Astrocyte (in vitro differentiated cells and primary cell): ENCODE data around the gene MAF. TPM values are rescaled to one million over a fixed set of nuclear protein-coding genes. Genes with fewer than 3 reads are reported as not detected.
A peak's percentile ranks its signal among the peaks of the same experiment; 100 is the strongest.

Experiments used
- DNase-seq: peaks from one replicate; pipeline ENCODE4 v3.0.0-alpha.2; 2010; ENCODE audit warnings: low read depth
- FAIRE-seq: peaks from 2 replicates; lab custom pipeline; 2011; peaks lifted over from hg19 to GRCh38; lab: Jason Lieb, UNC
- H2AFZ ChIP-seq: 2 replicates; pipeline ENCODE4 v1.6.0; 2012; ENCODE audit warnings: low read depth, low read length, inconsistent platforms
- H3K27ac ChIP-seq: 2 replicates; pipeline ENCODE4 v1.5.1; 2011; ENCODE audit warnings: low read depth, low read length, inconsistent platforms
- H3K27me3 ChIP-seq: 2 replicates; pipeline ENCODE4 v1.6.0; 2011; ENCODE audit warnings: low read length, inconsistent platforms; ENCODE audit not compliant: insufficient read depth
- H3K36me3 ChIP-seq: 2 replicates; pipeline ENCODE4 v1.5.1; 2011; ENCODE audit warnings: low read length, inconsistent platforms; ENCODE audit not compliant: insufficient read depth
- H3K4me1 ChIP-seq: 2 replicates; pipeline ENCODE4 v1.5.1; 2011; ENCODE audit warnings: low read length, inconsistent platforms; ENCODE audit not compliant: insufficient read depth
- H3K4me2 ChIP-seq: 2 replicates; pipeline ENCODE4 v1.6.0; 2012; ENCODE audit warnings: low read length, inconsistent platforms
- H3K4me3 ChIP-seq: 2 replicates; pipeline ENCODE4 v1.5.1; 2011; ENCODE audit warnings: low read depth, mild to moderate bottlenecking, low read length, inconsistent platforms; ENCODE audit not compliant: insufficient read depth
- H3K79me2 ChIP-seq: 2 replicates; pipeline ENCODE4 v1.6.0; 2012; ENCODE audit warnings: mild to moderate bottlenecking, low read length, inconsistent platforms; ENCODE audit not compliant: insufficient read depth
- H3K9ac ChIP-seq: 2 replicates; pipeline ENCODE4 v1.6.0; 2012; ENCODE audit warnings: mild to moderate bottlenecking, low read length, inconsistent platforms
- H3K9me3 ChIP-seq: 2 replicates; pipeline ENCODE4 v1.5.1; 2012; ENCODE audit warnings: low read depth, mild to moderate bottlenecking, low read length, inconsistent platforms; ENCODE audit not compliant: insufficient read depth
- H4K20me1 ChIP-seq: 2 replicates; pipeline ENCODE4 v1.6.0; 2012; ENCODE audit warnings: low read length, inconsistent platforms; ENCODE audit not compliant: insufficient read depth
- H3K27ac Mint-ChIP-seq: one replicate; pipeline ENCODE4 v1.8.0; 2021; ENCODE audit warnings: mild to moderate bottlenecking, mixed read lengths; ENCODE audit not compliant: unreplicated experiment
- H3K27me3 Mint-ChIP-seq: one replicate; pipeline ENCODE4 v1.8.0; 2021; ENCODE audit warnings: low read depth, mixed read lengths; ENCODE audit not compliant: unreplicated experiment
- H3K36me3 Mint-ChIP-seq: one replicate; pipeline ENCODE4 v1.8.0; 2021; ENCODE audit warnings: low read depth, mixed read lengths; ENCODE audit not compliant: unreplicated experiment
- H3K4me1 Mint-ChIP-seq: one replicate; pipeline ENCODE4 v1.8.0; 2021; ENCODE audit warnings: low read depth, mixed read lengths; ENCODE audit not compliant: unreplicated experiment
- H3K4me3 Mint-ChIP-seq: one replicate; pipeline ENCODE4 v1.8.0; 2021; ENCODE audit warnings: mild to moderate bottlenecking, moderate library complexity, mixed read lengths; ENCODE audit not compliant: unreplicated experiment
- H3K9me3 Mint-ChIP-seq: one replicate; pipeline ENCODE4 v1.8.0; 2021; ENCODE audit warnings: mild to moderate bottlenecking, mixed read lengths; ENCODE audit not compliant: unreplicated experiment
- CTCF ChIP-seq: IDR thresholded peaks from 2 replicates; pipeline ENCODE4 v1.5.1; 2011; ENCODE audit warnings: low read depth, mild to moderate bottlenecking, inconsistent platforms, low read length, moderate library complexity; ENCODE audit not compliant: insufficient read depth
- EZH2 ChIP-seq: IDR thresholded peaks from 2 replicates; pipeline ENCODE4 v1.6.1; 2012; ENCODE audit warnings: mild to moderate bottlenecking, low read length, inconsistent platforms; ENCODE audit not compliant: insufficient read depth
- total RNA-seq: library from RNA; stranded (reverse); gene quantifications from 2 replicates; pipeline ENCODE4 v1.2.1, GENCODE V29; 2021

The MAF gene
- total RNA-seq, 1 donor from 2014 or later, result 19.3 TPM

DNA sequence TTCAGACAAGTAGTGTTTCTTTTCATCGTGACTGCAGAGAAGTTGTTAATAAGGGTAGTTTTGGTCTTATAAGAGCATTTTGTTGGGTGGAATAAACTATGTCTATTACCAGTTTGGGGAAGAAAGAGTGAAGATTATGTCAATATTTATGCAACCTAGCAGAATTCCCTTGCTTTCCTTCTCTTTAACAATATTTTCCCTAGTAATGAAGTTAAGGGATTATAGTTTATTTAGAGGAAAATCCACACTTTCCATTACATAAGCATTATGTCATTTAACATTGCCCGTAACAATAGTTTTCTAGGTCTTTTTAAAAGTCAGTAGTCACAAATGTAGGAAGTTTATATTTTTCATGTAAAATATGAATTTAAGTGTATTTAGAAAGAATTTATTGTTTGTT lies 2.5 kb upstream of the MAF start:
- Mint-ChIP-seq H3K4me1 (peaks cover 39% of the 10 kb centered on the region), H3K9me3 (no peaks in the 10 kb centered on the region), H3K36me3 (no peaks in the 10 kb centered on the region), H3K4me3 (peak overlapping the region; percentile 91), H3K27me3 (no peaks in the 10 kb centered on the region), H3K27ac (no peak overlapping the region)
- no peaks in the 10 kb centered on the region for H3K27me3 ChIP-seq
- no peak overlapping the region for H3K4me2 ChIP-seq
- TF ChIP-seq EZH2 (no peak), CTCF (no peak)
- H3K4me3 ChIP-seq, result no peak overlapping the region
- no peak overlapping the region for H2AFZ ChIP-seq
- H3K4me1 ChIP-seq, result peaks cover 18% of the 10 kb centered on the region
- peaks cover 3% of the 10 kb centered on the region for H3K79me2 ChIP-seq
- H4K20me1 ChIP-seq, result no peaks in the 10 kb centered on the region
- no peak overlapping the region for H3K9ac ChIP-seq
- DNase-seq, result no peak
- no peak overlapping the region for H3K27ac ChIP-seq
- H3K36me3 ChIP-seq, result no peaks in the 10 kb centered on the region
- no peak for FAIRE-seq
- H3K9me3 ChIP-seq, result no peaks in the 10 kb centered on the region

DNA sequence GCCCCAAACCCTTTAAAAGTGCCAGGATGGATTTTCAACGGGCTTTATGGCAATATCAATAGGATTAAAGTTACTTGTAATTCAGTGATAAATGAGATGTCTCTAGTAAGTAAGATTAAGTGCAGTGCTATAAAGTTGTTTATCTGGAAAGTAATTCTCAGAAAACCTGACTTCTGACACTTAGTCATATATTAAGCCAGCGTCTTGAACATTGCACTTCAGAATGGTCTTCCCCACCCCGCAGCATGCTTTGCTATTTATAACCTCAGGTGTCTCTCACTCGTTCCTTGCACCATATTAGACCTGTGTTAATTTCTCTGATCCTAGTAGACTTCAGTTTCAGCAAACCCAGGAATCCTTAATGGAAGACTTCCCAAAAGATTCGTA lies 2.1 kb upstream of the MAF start:
- H3K27ac ChIP-seq, result no peak overlapping the region
- Mint-ChIP-seq H3K4me1 (peaks cover 35% of the 10 kb centered on the region), H3K27ac (peak overlapping the region; percentile 73), H3K36me3 (no peaks in the 10 kb centered on the region), H3K27me3 (no peaks in the 10 kb centered on the region), H3K4me3 (peak overlapping the region; percentile 91), H3K9me3 (no peaks in the 10 kb centered on the region)
- H4K20me1 ChIP-seq, result no peaks in the 10 kb centered on the region
- DNase-seq (no peak), FAIRE-seq (no peak)
- H3K36me3 ChIP-seq, result no peaks in the 10 kb centered on the region
- H3K27me3 ChIP-seq, result no peaks in the 10 kb centered on the region
- no peak overlapping the region for H3K4me3 ChIP-seq
- H3K9me3 ChIP-seq, result no peaks in the 10 kb centered on the region
- peaks cover 3% of the 10 kb centered on the region for H3K79me2 ChIP-seq
- TF ChIP-seq CTCF (no peak), EZH2 (no peak)
- peak overlapping the region; percentile 20 for H2AFZ ChIP-seq
- peaks cover 13% of the 10 kb centered on the region for H3K4me1 ChIP-seq
- no peak overlapping the region for H3K9ac ChIP-seq
- peak overlapping the region; percentile 99 for H3K4me2 ChIP-seq

DNA sequence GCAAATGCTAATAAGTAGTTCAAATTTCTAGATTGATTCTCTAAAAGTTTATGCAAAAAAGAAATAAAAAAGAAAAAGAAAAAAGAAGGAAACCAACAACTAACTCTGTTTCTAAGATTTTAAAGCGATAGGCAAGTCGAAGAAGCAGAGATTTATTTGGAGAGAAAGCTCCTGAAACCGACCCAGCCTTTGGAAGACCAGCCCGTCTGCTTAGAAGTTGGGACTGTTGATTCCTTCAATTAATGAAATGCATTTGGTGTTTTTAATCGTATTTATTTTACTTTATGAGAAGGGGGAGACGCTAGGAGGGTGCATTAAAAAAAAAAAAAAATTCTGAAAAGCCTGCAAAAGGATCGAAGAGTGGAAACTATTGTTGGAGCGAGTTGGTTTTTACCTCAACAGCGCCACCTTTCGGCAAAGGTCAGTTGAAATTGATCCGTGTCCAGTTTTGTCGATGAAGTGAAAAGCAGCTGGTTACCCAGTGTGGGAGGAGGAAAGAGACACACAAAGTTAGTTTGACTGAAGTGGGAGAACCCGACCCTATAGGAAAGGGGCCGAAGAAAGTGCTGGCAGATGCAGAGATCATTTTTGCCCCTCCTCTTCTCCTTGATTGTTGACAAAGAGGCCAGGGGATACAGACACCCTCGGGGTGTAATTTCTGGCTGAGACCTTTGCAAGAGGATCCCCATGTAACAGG lies 1.5 kb upstream of the MAF start:
- peaks cover 29% of the 10 kb centered on the region for H3K4me1 Mint-ChIP-seq
- DNase-seq (peak; percentile 46), FAIRE-seq (peak; percentile 90)
- H3K4me3 Mint-ChIP-seq, result peak overlapping the region; percentile 91
- peak overlapping the region; percentile 73 for H3K27ac Mint-ChIP-seq
- Histone ChIP-seq H4K20me1 (no peaks in the 10 kb centered on the region), H3K9me3 (no peaks in the 10 kb centered on the region), H3K27ac (peak overlapping the region; percentile 67), H3K79me2 (peaks cover 4% of the 10 kb centered on the region), H3K27me3 (no peaks in the 10 kb centered on the region), H3K4me1 (peaks cover 9% of the 10 kb centered on the region), H3K36me3 (no peaks in the 10 kb centered on the region), H3K4me3 (peak overlapping the region; percentile 69), H3K4me2 (peak overlapping the region; percentile 99), H3K9ac (peak overlapping the region; percentile 83), H2AFZ (peak overlapping the region; percentile 20)
- no peaks in the 10 kb centered on the region for H3K27me3 Mint-ChIP-seq
- no peaks in the 10 kb centered on the region for H3K36me3 Mint-ChIP-seq
- TF ChIP-seq EZH2 (no peak), CTCF (peak; percentile 79)
- H3K9me3 Mint-ChIP-seq, result no peaks in the 10 kb centered on the region
